H1 (cell line): ENCODE results near the gene WDR37. TPM values are rescaled to one million over a fixed set of nuclear protein-coding genes. Genes with fewer than 3 reads are reported as not detected.

Source experiments
- BACH1 ChIP-seq: IDR thresholded peaks from 2 replicates; pipeline ENCODE4 v1.6.1; 2012; ENCODE audit warnings: low read length, improper control_type of control experiment
- CHD7 ChIP-seq: fragments of 300-600 bp; sonication (generic); IDR thresholded peaks from 2 replicates; pipeline ENCODE4 v1.7.1; 2012; ENCODE audit warnings: low read length, moderate library complexity, mild to moderate bottlenecking, inconsistent platforms; ENCODE audit not compliant: insufficient replicate concordance
- CTBP2 ChIP-seq: IDR thresholded peaks from 2 replicates; pipeline ENCODE4 v1.7.0; 2011; ENCODE audit warnings: borderline replicate concordance, mild to moderate bottlenecking, moderate library complexity, mixed read lengths, low read length; ENCODE audit not compliant: insufficient read depth, insufficient read length
- EGR1 ChIP-seq: IDR thresholded peaks from 2 replicates; pipeline ENCODE4 v1.6.1; 2011; ENCODE audit warnings: low read depth, low read length, borderline replicate concordance
- EP300 ChIP-seq, 2 experiments: IDR thresholded peaks; 1 replicate in 1 of 2; 2 replicates in 1 of 2; pipeline ENCODE4 v1.6.1; 2011 to 2012; ENCODE audit warnings: low read depth in 2 of 2, low read length in 2 of 2, mild to moderate bottlenecking in 2 of 2, borderline replicate concordance in 1 of 2, inconsistent platforms in 1 of 2, moderate library complexity in 1 of 2
- EZH2 ChIP-seq: fragments of 200-600 bp; sonication (generic); IDR thresholded peaks from 2 replicates; pipeline ENCODE4 v1.7.1; 2012; ENCODE audit warnings: low read depth, mild to moderate bottlenecking, moderate library complexity, low read length, inconsistent platforms; ENCODE audit not compliant: severe bottlenecking
- JUND ChIP-seq: IDR thresholded peaks from 2 replicates; pipeline ENCODE4 v1.6.1; 2011; ENCODE audit warnings: mild to moderate bottlenecking, improper control_type of control experiment, low read length
- MAX ChIP-seq: IDR thresholded peaks from 2 replicates; pipeline ENCODE4 v1.6.1; 2012; ENCODE audit warnings: inconsistent platforms
- SIRT6 ChIP-seq: IDR thresholded peaks from one replicate; pipeline ENCODE4 v1.7.1; 2012; ENCODE audit warnings: low read length, inconsistent platforms
- SP2 ChIP-seq: IDR thresholded peaks from 2 replicates; pipeline ENCODE4 v1.6.1; 2012; ENCODE audit warnings: mild to moderate bottlenecking, low read length, inconsistent platforms
- polyA plus RNA-seq, 7 experiments: library from polyadenylated mRNA; depleted of rRNA in 3 of 7; stranded (reverse) in 5 of 7; unstranded in 2 of 7; fragments of >200 nt in 5 of 7; fragments of 200-250 nt in 2 of 7; gene quantifications; 1 replicate in 5 of 7; 2 replicates in 1 of 7; 4 replicates in 1 of 7; pipeline versions ENCODE4 v1.2.1 to v1.2.3, GENCODE V29; 2011 to 2013; ENCODE audit warnings: missing spikeins in 2 of 7, mixed read lengths in 2 of 7
- total RNA-seq: library from RNA; stranded (reverse); fragmentation: NEBNext Ultra II Directional; extraction: Animal tissue kit (Norgen Biotek cat#: 25700); gene quantifications from 2 replicates; pipeline ENCODE4 v1.2.1, GENCODE V29; 2021

Gene WDR37
- total and polyA plus RNA-seq, 2 of the 8 experiments (the other 6 are each of a cell fraction or from before 2014, with no cell fraction given): 9.6 to 12.0 TPM

GRCh38 chr10:1048732-1049424, 7.3 kb upstream of the WDR37 start, which contains the start of gene IDI1 (continued):
- TF ChIP-seq CHD7 (no peak), JUND (no peak), MAX (peak; percentile 38; the same call in 1 of the 2 replicates), EZH2 (no peak), EP300 (IDR thresholded peaks at IDR 0.05; ENCODE audit: borderline replicate concordance in 1 of 2, low read depth in 2 of 2, low read length in 2 of 2) (no peak), SIRT6 (no peak), CTBP2 (peak; percentile 2), EGR1 (no peak; the same call in 1 of the 2 replicates), BACH1 (no peak), SP2 (peak; percentile 35; the same call in 1 of the 2 replicates)
